Esophagus muscularis mucosa (tissue), 4 donors: ENCODE data around the gene ARID5B. TPM values are rescaled to one million over a fixed set of nuclear protein-coding genes. Genes with fewer than 3 reads are reported as not detected.

Experiments
- DNase-seq: peaks from one replicate; pipeline ENCODE4 v3.0.0-alpha.2; 2017; ENCODE audit errors: extremely low spot score
- H3K27ac ChIP-seq, 4 donors: fragments of 200-600 bp; sonication (generic); replicated peaks in 1 of 4; 1 replicate in 3 of 4; 2 replicates in 1 of 4; pipeline ENCODE4 v1.5.1; 2016 to 2019; ENCODE audit warnings: mild to moderate bottlenecking in 1 of 4
- H3K27me3 ChIP-seq, 4 donors: fragments of 200-600 bp; sonication (generic); one replicate each; pipeline versions ENCODE4 v1.5.1 to v1.6.0; 2016 to 2019
- H3K36me3 ChIP-seq, 4 donors: fragments of 200-600 bp; sonication (generic); one replicate each; pipeline ENCODE4 v1.5.1; 2016 to 2019
- H3K4me1 ChIP-seq, 4 donors: fragments of 200-600 bp; sonication (generic); one replicate each; pipeline ENCODE4 v1.5.1; 2016 to 2019
- H3K4me3 ChIP-seq, 4 donors: fragments of 200-600 bp; sonication (generic); 1 replicate in 2 of 4; 2 replicates in 2 of 4; pipeline ENCODE4 v1.5.1; 2016 to 2019; ENCODE audit warnings: mild to moderate bottlenecking in 4 of 4, moderate library complexity in 1 of 4
- H3K9me3 ChIP-seq, 4 donors: fragments of 200-600 bp; sonication (generic); 1 replicate in 3 of 4; 2 replicates in 1 of 4; pipeline ENCODE4 v1.5.1; 2016 to 2019
- EP300 ChIP-seq: sonication (generic); formaldehyde crosslinking; IDR thresholded peaks from one replicate; pipeline ENCODE4 v1.6.1; 2017; ENCODE audit warnings: antibody characterized with exemption
- POLR2A ChIP-seq: fragments of 450-650 bp; IDR thresholded peaks from one replicate; pipeline ENCODE4 v1.6.1; 2017; ENCODE audit warnings: antibody characterized with exemption, moderate library complexity, mild to moderate bottlenecking, low read depth
- POLR2AphosphoS5 ChIP-seq, 2 donors: sonication (generic); formaldehyde crosslinking; IDR thresholded peaks; one replicate each; pipeline ENCODE4 v1.6.1; 2017; ENCODE audit warnings: antibody characterized with exemption in 2 of 2
- WGBS: methylation state at CpG from one replicate; pipeline ENCODE4 v1.1.5; 2018; 5-methylcytosine and 5-hydroxymethylcytosine counted together
- intact Hi-C: fragments of 100-400 bp; cut with DNase I; formaldehyde crosslinking; loops from one replicate; pipeline ENCODE4 v1.15.1; 2023
- total RNA-seq, 4 donors: library from RNA; depleted of rRNA; stranded (reverse); fragments of >200 nt; gene quantifications; one replicate each; pipeline versions ENCODE4 v1.1.0 to v1.2.1, GENCODE V29; 2016
- TF ChIP-seq, protein P1 (sequence below), 3 experiments: fragments of 200-600 bp in 2 of 3; fragments of 450-650 bp in 1 of 3; sonication (generic) in 2 of 3; IDR thresholded peaks; one replicate each; pipeline ENCODE4 v1.5.1; 2017 to 2019; ENCODE audit warnings: antibody characterized with exemption in 3 of 3, mild to moderate bottlenecking in 2 of 3, moderate library complexity in 1 of 3

ARID5B gene
- total RNA-seq, 4 donors from 2014 or later, result 33.6 to 150 (median 64.9) TPM

GRCh38 chr10:61960396-61961120, 59.1 kb downstream of the ARID5B start:
- DNase-seq, result no peak
- Histone ChIP-seq H3K4me3 (no peak overlapping the region), H3K9me3 (no peaks in the 10 kb centered on the region), H3K27me3 (no peaks in the 10 kb centered on the region), H3K27ac (no peak overlapping the region), H3K36me3 (no peaks in the 10 kb centered on the region), H3K4me1 (peaks cover 16 to 27% (median 25%) of the 10 kb centered on the region in 4 donors)
- intact Hi-C loops, result no loop called here
- TF ChIP-seq, protein P1, sequence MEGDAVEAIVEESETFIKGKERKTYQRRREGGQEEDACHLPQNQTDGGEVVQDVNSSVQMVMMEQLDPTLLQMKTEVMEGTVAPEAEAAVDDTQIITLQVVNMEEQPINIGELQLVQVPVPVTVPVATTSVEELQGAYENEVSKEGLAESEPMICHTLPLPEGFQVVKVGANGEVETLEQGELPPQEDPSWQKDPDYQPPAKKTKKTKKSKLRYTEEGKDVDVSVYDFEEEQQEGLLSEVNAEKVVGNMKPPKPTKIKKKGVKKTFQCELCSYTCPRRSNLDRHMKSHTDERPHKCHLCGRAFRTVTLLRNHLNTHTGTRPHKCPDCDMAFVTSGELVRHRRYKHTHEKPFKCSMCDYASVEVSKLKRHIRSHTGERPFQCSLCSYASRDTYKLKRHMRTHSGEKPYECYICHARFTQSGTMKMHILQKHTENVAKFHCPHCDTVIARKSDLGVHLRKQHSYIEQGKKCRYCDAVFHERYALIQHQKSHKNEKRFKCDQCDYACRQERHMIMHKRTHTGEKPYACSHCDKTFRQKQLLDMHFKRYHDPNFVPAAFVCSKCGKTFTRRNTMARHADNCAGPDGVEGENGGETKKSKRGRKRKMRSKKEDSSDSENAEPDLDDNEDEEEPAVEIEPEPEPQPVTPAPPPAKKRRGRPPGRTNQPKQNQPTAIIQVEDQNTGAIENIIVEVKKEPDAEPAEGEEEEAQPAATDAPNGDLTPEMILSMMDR (IDR thresholded peaks at IDR 0.05), result no peak
- TF ChIP-seq POLR2AphosphoS5 (IDR thresholded peaks at IDR 0.05), result no peak
- no peak for TF ChIP-seq POLR2A
- TF ChIP-seq EP300, result no peak
- 95% methylated on average over 2 of the region's 2 CpGs for WGBS

GRCh38 chr10:61961278-61961677, 59.8 kb downstream of the ARID5B start:
- WGBS, result 90% methylated on average over 8 of the region's 8 CpGs
- intact Hi-C loops, result no loop called here
- Histone ChIP-seq H3K9me3 (no peaks in the 10 kb centered on the region), H3K27me3 (no peaks in the 10 kb centered on the region), H3K4me3 (no peak overlapping the region), H3K27ac (no peak overlapping the region), H3K4me1 (peaks cover 16 to 27% (median 26%) of the 10 kb centered on the region in 4 donors), H3K36me3 (no peaks in the 10 kb centered on the region)
- no peak for TF ChIP-seq POLR2AphosphoS5 (IDR thresholded peaks at IDR 0.05)
- TF ChIP-seq POLR2A, result no peak
- TF ChIP-seq, protein P1 (IDR thresholded peaks at IDR 0.05), result no peak
- TF ChIP-seq EP300, result no peak
- no peak for DNase-seq

- TF ChIP-seq, protein P1 (IDR thresholded peaks at IDR 0.05), result no peak
- TF ChIP-seq EP300 (no peak), POLR2AphosphoS5 (IDR thresholded peaks at IDR 0.05) (no peak), POLR2A (no peak)
- peak overlapping the region in 1 of 4 donors; percentile 66 for H3K27ac ChIP-seq
- intact Hi-C loops, result no loop called here
- H3K36me3 ChIP-seq, result no peaks in the 10 kb centered on the region
- no peaks in the 10 kb centered on the region for H3K9me3 ChIP-seq
- 95% methylated on average over 4 of the region's 4 CpGs for WGBS
- H3K4me3 ChIP-seq, result no peak overlapping the region
- peaks cover 16 to 27% (median 26%) of the 10 kb centered on the region in 4 donors for H3K4me1 ChIP-seq
- no peaks in the 10 kb centered on the region for H3K27me3 ChIP-seq
- no peak for DNase-seq
Measured at GRCh38 chr10:61962971-61963370, 61.5 kb downstream of the ARID5B start.

- H3K27me3 ChIP-seq, result no peaks in the 10 kb centered on the region
- WGBS, result 70% methylated on average over 2 of the region's 2 CpGs
- H3K36me3 ChIP-seq, result no peaks in the 10 kb centered on the region
- no peak for DNase-seq
- intact Hi-C loops, result no loop called here
- H3K4me1 ChIP-seq, result peaks cover 16 to 28% (median 27%) of the 10 kb centered on the region in 4 donors
- no peaks in the 10 kb centered on the region for H3K9me3 ChIP-seq
- peak overlapping the region; percentile 58 to 66 (median 64) for H3K27ac ChIP-seq
- peak overlapping the region in 1 of 4 donors; percentile 26 for H3K4me3 ChIP-seq
- TF ChIP-seq, protein P1 (IDR thresholded peaks at IDR 0.05), result no peak
- TF ChIP-seq POLR2AphosphoS5 (IDR thresholded peaks at IDR 0.05) (no peak), POLR2A (no peak), EP300 (no peak)
Measured at GRCh38 chr10:61963669-61964058, 62.2 kb downstream of the ARID5B start.
